ENCODE measurements around the gene FBXO28.
"Not testable (repeated sequence)": the region's sequence is repeated elsewhere in the genome, so short reads cannot be mapped to it uniquely, and the experiment has no call there.

FBXO28 gene

DNA sequence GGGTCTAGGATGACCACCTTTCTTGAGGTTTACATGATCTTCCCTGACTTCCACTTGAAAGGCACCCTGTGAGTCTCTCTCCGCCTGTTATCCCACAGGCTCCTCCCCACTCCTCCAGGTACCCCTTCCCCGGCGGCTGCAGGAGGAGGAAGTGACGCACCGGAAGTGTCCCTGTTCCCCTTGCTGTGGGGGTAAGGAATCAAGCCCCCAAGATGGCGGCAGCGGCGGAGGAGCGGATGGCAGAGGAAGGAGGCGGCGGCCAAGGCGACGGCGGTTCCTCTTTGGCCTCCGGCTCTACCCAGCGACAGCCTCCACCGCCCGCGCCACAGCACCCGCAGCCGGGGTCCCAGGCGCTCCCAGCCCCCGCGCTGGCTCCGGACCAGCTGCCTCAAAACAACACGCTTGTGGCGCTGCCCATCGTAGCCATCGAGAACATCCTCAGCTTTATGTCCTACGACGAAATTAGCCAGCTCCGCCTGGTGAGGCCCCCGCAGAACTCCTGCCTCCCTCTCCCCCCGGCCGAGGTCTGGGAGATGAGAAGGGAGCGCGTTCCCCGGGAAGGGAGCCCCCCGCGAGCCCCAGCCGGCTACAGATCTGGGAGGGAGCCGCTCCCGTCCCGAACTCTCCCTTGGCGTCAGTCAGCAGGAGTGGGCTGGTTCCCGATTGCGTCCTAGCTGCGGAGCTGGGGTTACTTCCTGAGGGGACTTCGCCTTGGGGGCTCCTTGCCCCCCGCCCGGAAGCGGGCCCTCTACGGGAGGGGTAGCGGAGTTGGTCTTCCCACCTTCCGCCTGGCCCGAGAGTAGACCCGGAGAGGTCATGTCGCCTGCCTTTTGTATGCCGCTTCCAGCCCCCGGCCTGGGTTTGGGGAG lies at the start of gene FBXO28:
TSS of gene FBXO28 (plus strand) at position 194 of the 869 bp plus-strand sequence. CDS start at position 213, 19 bp downstream.
- no peaks in the 10 kb centered on the region for H3K36me3 ChIP-seq (ENCODE audit: control insufficient read depth, insufficient read depth, low read length, severe bottlenecking)
- H3K4me1 ChIP-seq (ENCODE audit: control insufficient read depth, insufficient read depth, low read length), result peaks cover 22% of the 10 kb centered on the region
- no peaks in the 10 kb centered on the region for H3K9me3 ChIP-seq (ENCODE audit: control insufficient read depth, low read length)
- H3K4me3 ChIP-seq (ENCODE audit: low read length), result peak within 1 kb of the TSS; percentile 98
- H3K27me3 ChIP-seq (replicated peaks; ENCODE audit: control insufficient read depth, insufficient read depth, low read length), result no peaks in the 10 kb centered on the region
- peak; percentile 98 for DNase-seq (ENCODE audit: low read depth)
- H3K9ac ChIP-seq (ENCODE audit: low read length), result peak within 1 kb of the TSS; percentile 99

DNA sequence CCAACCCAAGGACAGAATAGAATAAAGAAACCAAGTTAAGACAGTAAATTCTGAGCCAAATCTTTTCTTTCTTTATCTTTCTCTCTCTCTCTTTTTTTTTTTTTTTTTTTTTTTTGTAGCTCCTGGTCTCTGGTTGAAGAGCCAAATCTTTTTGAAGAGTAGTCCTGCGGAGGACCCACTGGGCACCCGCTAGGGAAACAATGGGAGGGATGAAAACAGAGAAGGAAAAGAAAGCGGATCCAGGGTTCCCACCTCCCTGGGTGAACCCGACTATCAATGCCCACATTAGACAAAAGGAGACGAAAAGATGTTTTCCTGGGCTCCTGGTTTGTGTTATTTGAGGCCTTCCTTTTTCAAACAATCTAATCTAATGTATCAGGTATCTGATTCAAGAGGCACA lies 49.8 kb upstream of the FBXO28 start:
- Histone ChIP-seq H3K36me3 (ENCODE audit: control insufficient read depth, insufficient read depth, low read length, severe bottlenecking) (no peaks in the 10 kb centered on the region), H3K4me1 (ENCODE audit: control insufficient read depth, insufficient read depth, low read length) (peaks cover 3% of the 10 kb centered on the region), H3K4me3 (ENCODE audit: low read length) (no peak overlapping the region), H3K9me3 (ENCODE audit: control insufficient read depth, low read length) (peaks cover 5% of the 10 kb centered on the region), H3K9ac (ENCODE audit: low read length) (no peak overlapping the region), H3K27me3 (replicated peaks; ENCODE audit: control insufficient read depth, insufficient read depth, low read length) (no peaks in the 10 kb centered on the region)
- no peak for DNase-seq (ENCODE audit: low read depth)

DNA sequence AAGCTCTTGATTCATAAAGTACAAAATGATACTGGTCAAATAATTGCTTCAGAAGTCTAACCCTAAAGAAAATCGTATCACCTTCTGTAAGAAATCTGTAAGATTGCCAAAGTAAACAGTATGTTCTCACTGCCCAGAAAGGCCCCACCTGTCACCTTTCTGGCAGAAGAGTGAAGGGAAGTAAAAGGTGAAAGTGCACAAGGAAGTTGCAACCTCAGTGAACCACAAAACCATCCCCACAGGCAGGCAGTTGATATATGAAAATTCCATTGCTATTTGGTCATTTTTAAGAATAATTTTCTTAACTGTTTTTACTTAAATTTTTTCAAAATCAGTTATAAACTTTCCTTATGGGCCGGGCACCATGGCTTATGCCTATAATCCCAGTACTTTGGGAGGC lies 48.5 kb upstream of the FBXO28 start:
- Histone ChIP-seq H3K36me3 (ENCODE audit: control insufficient read depth, insufficient read depth, low read length, severe bottlenecking) (no peaks in the 10 kb centered on the region), H3K9me3 (ENCODE audit: control insufficient read depth, low read length) (no peaks in the 10 kb centered on the region), H3K27me3 (replicated peaks; ENCODE audit: control insufficient read depth, insufficient read depth, low read length) (no peaks in the 10 kb centered on the region), H3K9ac (ENCODE audit: low read length) (no peak overlapping the region), H3K4me3 (ENCODE audit: low read length) (no peak overlapping the region), H3K4me1 (ENCODE audit: control insufficient read depth, insufficient read depth, low read length) (peaks cover 3% of the 10 kb centered on the region)
- DNase-seq (ENCODE audit: low read depth), result peak; percentile 19

DNA sequence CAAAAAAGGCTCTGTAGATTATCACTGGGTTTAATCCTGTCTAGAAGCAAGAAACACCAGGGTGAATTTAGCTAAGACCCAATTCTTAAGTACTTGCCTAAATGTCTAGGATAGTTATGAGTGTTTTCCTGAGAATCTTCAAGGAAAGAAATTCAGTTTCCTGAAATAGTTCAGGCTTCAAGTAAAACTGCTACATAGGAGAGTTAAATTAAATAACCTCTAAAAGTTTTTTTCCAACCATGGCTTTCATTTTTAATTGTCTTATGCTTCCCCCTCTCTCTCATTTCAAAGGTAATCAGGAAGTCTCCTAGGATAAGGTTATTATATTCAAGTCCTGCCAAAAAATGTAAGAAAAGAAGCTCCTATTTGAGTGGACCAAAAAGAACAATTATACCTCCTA lies 46.7 kb upstream of the FBXO28 start:
- H3K4me1 ChIP-seq (ENCODE audit: control insufficient read depth, insufficient read depth, low read length), result peaks cover 3% of the 10 kb centered on the region
- DNase-seq (ENCODE audit: low read depth), result no peak
- H3K27me3 ChIP-seq (replicated peaks; ENCODE audit: control insufficient read depth, insufficient read depth, low read length), result no peaks in the 10 kb centered on the region

GRCh38 chr1:224067621-224068457 lies 46.1 kb upstream of the FBXO28 start:
- H3K9me3 ChIP-seq (ENCODE audit: control insufficient read depth, low read length), result no peaks in the 10 kb centered on the region
- peak; percentile 37 for DNase-seq (ENCODE audit: low read depth)

More for the DNA sequence above, 46.7 kb upstream of the FBXO28 start:
- Histone ChIP-seq H3K9ac (ENCODE audit: low read length) (no peak overlapping the region), H3K9me3 (ENCODE audit: control insufficient read depth, low read length) (no peaks in the 10 kb centered on the region), H3K36me3 (ENCODE audit: control insufficient read depth, insufficient read depth, low read length, severe bottlenecking) (no peaks in the 10 kb centered on the region), H3K4me3 (ENCODE audit: low read length) (no peak overlapping the region)

DNA sequence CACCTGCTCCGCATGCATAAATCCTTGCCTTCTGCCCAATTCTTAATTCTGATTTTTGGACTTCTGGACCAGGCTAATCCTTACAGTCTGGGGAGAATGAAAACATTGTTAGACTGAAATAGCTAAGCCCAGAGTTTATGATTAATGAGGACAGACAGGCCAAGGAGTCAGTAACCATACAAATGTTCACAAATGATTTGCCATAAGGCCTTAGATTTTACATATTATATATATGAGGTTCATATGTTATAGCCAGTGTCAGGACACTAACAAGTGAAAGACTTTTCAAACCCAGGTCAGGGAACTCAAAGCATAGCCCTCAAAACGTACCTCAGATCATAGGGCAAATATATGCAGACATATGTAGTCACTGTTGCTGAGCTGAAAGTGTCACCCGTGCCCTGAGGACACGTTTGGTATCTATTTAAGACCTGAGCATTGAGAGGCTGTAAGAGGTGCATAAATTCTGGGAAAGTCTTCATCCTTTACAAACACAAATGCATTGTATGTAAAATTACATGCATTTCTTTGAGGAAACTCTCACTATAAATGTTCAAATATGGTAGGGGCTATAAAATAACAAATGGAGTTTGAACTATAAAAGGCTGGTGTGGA lies 45.3 kb upstream of the FBXO28 start:
- H3K36me3 ChIP-seq (ENCODE audit: control insufficient read depth, insufficient read depth, low read length, severe bottlenecking), result no peaks in the 10 kb centered on the region
- peaks cover 3% of the 10 kb centered on the region for H3K4me1 ChIP-seq (ENCODE audit: control insufficient read depth, insufficient read depth, low read length)
- no peaks in the 10 kb centered on the region for H3K27me3 ChIP-seq (replicated peaks; ENCODE audit: control insufficient read depth, insufficient read depth, low read length)
- DNase-seq (ENCODE audit: low read depth), result no peak
- H3K9me3 ChIP-seq (ENCODE audit: control insufficient read depth, low read length), result no peaks in the 10 kb centered on the region
- H3K9ac ChIP-seq (ENCODE audit: low read length), result no peak overlapping the region
- H3K4me3 ChIP-seq (ENCODE audit: low read length), result no peak overlapping the region

More at GRCh38 chr1:224067621-224068457, 46.1 kb upstream of the FBXO28 start:
- Histone ChIP-seq H3K4me3 (ENCODE audit: low read length) (no peak overlapping the region), H3K27me3 (replicated peaks; ENCODE audit: control insufficient read depth, insufficient read depth, low read length) (no peaks in the 10 kb centered on the region), H3K4me1 (ENCODE audit: control insufficient read depth, insufficient read depth, low read length) (peaks cover 3% of the 10 kb centered on the region), H3K9ac (ENCODE audit: low read length) (no peak overlapping the region), H3K36me3 (ENCODE audit: control insufficient read depth, insufficient read depth, low read length, severe bottlenecking) (no peaks in the 10 kb centered on the region)

DNA sequence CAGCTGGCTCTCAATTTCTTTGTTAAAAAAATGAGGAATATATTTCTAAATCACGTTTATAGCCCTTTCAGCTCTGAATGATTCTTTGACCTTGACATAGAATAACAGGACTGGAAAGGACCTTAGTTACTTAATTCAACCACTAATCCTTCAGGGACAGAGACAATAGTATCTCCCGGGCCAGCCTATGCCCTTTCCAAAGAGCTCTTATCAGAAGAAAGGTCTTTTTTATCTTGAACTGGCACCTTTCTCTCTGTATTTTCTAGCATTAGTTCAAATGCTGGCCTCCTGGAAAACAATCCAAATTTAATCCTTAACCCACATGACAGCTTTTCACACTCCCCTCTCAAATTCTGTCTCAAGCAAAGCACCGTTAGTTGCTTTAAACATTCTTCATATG lies 44.8 kb upstream of the FBXO28 start:
- DNase-seq (ENCODE audit: low read depth), result no peak
- Histone ChIP-seq H3K27me3 (replicated peaks; ENCODE audit: control insufficient read depth, insufficient read depth, low read length) (no peaks in the 10 kb centered on the region), H3K36me3 (ENCODE audit: control insufficient read depth, insufficient read depth, low read length, severe bottlenecking) (no peaks in the 10 kb centered on the region), H3K9me3 (ENCODE audit: control insufficient read depth, low read length) (no peaks in the 10 kb centered on the region), H3K4me3 (ENCODE audit: low read length) (no peak overlapping the region), H3K4me1 (ENCODE audit: control insufficient read depth, insufficient read depth, low read length) (peaks cover 3% of the 10 kb centered on the region), H3K9ac (ENCODE audit: low read length) (no peak overlapping the region)

DNA sequence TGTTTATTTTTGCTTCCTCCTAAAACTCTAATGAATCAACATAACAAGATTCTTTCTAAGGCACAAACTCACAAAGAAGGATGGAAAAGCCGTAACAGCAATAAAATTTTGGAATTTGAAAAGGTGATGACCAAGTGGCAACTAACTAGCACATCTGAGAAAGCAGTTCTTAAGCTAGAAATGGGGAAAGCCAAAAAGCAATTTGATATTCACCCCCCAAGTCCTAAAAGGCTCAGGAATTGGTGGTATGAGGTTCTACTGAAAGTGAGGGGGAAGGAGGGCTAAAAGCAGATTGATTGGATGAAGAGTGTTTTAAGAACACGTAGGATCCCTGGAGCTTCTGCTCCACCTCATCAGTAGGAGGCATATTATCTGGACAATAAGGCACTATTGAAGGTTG lies 43.4 kb upstream of the FBXO28 start:
- Histone ChIP-seq H3K36me3 (ENCODE audit: control insufficient read depth, insufficient read depth, low read length, severe bottlenecking) (no peaks in the 10 kb centered on the region), H3K9me3 (ENCODE audit: control insufficient read depth, low read length) (no peaks in the 10 kb centered on the region), H3K27me3 (replicated peaks; ENCODE audit: control insufficient read depth, insufficient read depth, low read length) (no peaks in the 10 kb centered on the region), H3K4me3 (ENCODE audit: low read length) (no peak overlapping the region), H3K4me1 (ENCODE audit: control insufficient read depth, insufficient read depth, low read length) (no peaks in the 10 kb centered on the region), H3K9ac (ENCODE audit: low read length) (no peak overlapping the region)
- DNase-seq (ENCODE audit: low read depth), result no peak

DNA sequence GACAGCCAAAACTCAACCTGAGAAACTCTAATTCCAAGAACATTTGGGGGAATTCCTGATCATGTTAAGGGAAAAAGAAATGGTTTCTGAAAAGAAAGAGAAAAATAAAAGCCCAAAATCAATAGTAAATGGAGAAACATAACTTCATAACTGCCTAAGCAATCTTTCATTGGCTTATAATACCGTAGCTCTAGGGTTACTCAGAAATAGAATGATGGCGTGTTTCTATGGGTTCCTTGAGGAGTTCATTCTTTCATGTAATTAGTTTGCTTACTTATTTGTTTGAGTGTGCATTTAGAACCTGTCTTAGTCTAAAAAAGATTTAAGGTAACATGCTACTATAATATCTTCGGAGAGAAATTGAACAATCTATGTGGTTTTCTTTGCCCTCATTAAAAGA lies 37.5 kb upstream of the FBXO28 start:
- peaks cover 8% of the 10 kb centered on the region for H3K4me1 ChIP-seq (ENCODE audit: control insufficient read depth, insufficient read depth, low read length)
- no peaks in the 10 kb centered on the region for H3K9me3 ChIP-seq (ENCODE audit: control insufficient read depth, low read length)
- peaks cover 4% of the 10 kb centered on the region for H3K27me3 ChIP-seq (replicated peaks; ENCODE audit: control insufficient read depth, insufficient read depth, low read length)
- H3K9ac ChIP-seq (ENCODE audit: low read length), result no peak overlapping the region
- no peak for DNase-seq (ENCODE audit: low read depth)
- H3K4me3 ChIP-seq (ENCODE audit: low read length), result no peak overlapping the region
- no peaks in the 10 kb centered on the region for H3K36me3 ChIP-seq (ENCODE audit: control insufficient read depth, insufficient read depth, low read length, severe bottlenecking)

DNA sequence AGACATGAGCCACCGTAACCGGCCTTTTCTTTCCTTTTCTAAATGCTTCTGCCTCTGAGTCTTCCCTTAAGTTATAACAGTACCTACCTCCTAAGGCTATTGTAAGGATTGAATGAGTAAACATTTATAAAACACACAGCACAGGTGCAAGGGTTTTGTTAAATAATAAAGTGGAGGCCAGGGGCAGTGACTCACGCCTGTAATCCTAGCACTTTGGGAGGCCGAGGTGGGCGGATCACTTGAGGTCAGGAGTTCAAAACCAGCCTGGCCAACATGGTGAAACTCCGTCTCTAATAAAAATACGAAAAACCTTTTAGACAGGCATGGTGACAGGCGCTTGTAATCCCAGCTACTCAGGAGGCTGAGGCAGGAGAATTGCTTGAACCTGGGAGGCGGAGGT lies 34.3 kb upstream of the FBXO28 start:
- H3K4me3 ChIP-seq (ENCODE audit: low read length); H3K36me3 ChIP-seq (ENCODE audit: control insufficient read depth, insufficient read depth, low read length, severe bottlenecking); H3K9ac ChIP-seq (ENCODE audit: low read length); H3K4me1 ChIP-seq (ENCODE audit: control insufficient read depth, insufficient read depth, low read length); DNase-seq (ENCODE audit: low read depth); H3K27me3 ChIP-seq (replicated peaks; ENCODE audit: control insufficient read depth, insufficient read depth, low read length); H3K9me3 ChIP-seq (ENCODE audit: control insufficient read depth, low read length): not testable (repeated sequence)

Data from adipocyte (in vitro differentiated cells).